Small intestine (tissue), 7 donors: ENCODE measurements around the gene ASPRV1. TPM values are rescaled to one million over a fixed set of nuclear protein-coding genes. Genes with fewer than 3 reads are reported as not detected.
A peak's percentile ranks its signal among the peaks of the same experiment; 100 is the strongest.

ENCODE experiments used
- DNase-seq, 2 donors: peaks; one replicate each; pipeline versions ENCODE4 v3.0.0 to v3.0.0-alpha.2; 2013
- FAIRE-seq: peaks from 2 replicates; lab custom pipeline; 2012; peaks lifted over from hg19 to GRCh38; lab: Jason Lieb, UNC
- H3K27ac ChIP-seq, 3 donors: one replicate each; pipeline ENCODE4 v1.5.1; 2013; ENCODE audit warnings: low read length in 2 of 3, mild to moderate bottlenecking in 2 of 3, control low read depth in 1 of 3, inconsistent platforms in 1 of 3, low read depth in 1 of 3, moderate library complexity in 1 of 3
- H3K27me3 ChIP-seq, 3 donors: one replicate each; pipeline ENCODE4 v1.6.1; 2013; ENCODE audit warnings: low read length in 3 of 3, inconsistent platforms in 1 of 3; ENCODE audit not compliant: control insufficient read depth in 3 of 3, insufficient read depth in 3 of 3
- H3K36me3 ChIP-seq, 3 donors: one replicate each; pipeline ENCODE4 v1.6.1; 2013; ENCODE audit warnings: low read length in 3 of 3, inconsistent platforms in 1 of 3, low read depth in 1 of 3, mild to moderate bottlenecking in 1 of 3, moderate library complexity in 1 of 3; ENCODE audit not compliant: control insufficient read depth in 3 of 3, insufficient read depth in 2 of 3
- H3K4me1 ChIP-seq, 3 donors: one replicate each; pipeline ENCODE4 v1.6.1; 2013; ENCODE audit warnings: low read length in 2 of 3, inconsistent platforms in 1 of 3, low read depth in 1 of 3, mild to moderate bottlenecking in 1 of 3, moderate library complexity in 1 of 3; ENCODE audit not compliant: control insufficient read depth in 3 of 3, insufficient read depth in 2 of 3
- H3K4me3 ChIP-seq, 3 donors: one replicate each; pipeline ENCODE4 v1.5.1; 2013; ENCODE audit warnings: low read length in 3 of 3, control low read depth in 1 of 3, inconsistent platforms in 1 of 3, low read depth in 1 of 3, mild to moderate bottlenecking in 1 of 3, moderate library complexity in 1 of 3
- H3K9me3 ChIP-seq, 2 donors: one replicate each; pipeline ENCODE4 v1.6.1; 2013; ENCODE audit warnings: low read depth in 1 of 2, low read length in 1 of 2; ENCODE audit not compliant: control insufficient read depth in 2 of 2, insufficient read depth in 1 of 2
- WGBS, 3 donors: extraction: QIAGEN DNeasy Blood & Tissue Kit; methylation state at CpG; one replicate each; pipeline ENCODE4 v1.1.7; 2013; 5-methylcytosine and 5-hydroxymethylcytosine counted together
- polyA plus RNA-seq, 4 donors: library from polyadenylated mRNA; stranded (reverse) in 3 of 4; unstranded in 1 of 4; fragments of 200-250 nt in 3 of 4; fragments of 120-200 nt in 1 of 4; gene quantifications; one replicate each; pipeline versions ENCODE4 v1.2.1 to v1.2.3, GENCODE V29; 2013
- donor health status: healthy with polysubstance abuse.
- donor health status: control.
- donor health status: control.
- donor health status: Bipolar disorder and iron deficiency.
- donor health status: healthy.

ASPRV1 gene
- polyA plus RNA-seq, 4 donors = 1.3 to 3.5 (median 2.3) TPM

- DNase-seq = no peak
- WGBS, 3 donors = 74 to 91% (median 89%) methylated on average over 8 of the region's 8 CpGs
- Histone ChIP-seq H3K27ac (peak overlapping the region in 2 of 3 donors; percentile 82 to 93), H3K27me3 (no peaks in the 10 kb centered on the region), H3K4me3 (no peak overlapping the region), H3K9me3 (no peaks in the 10 kb centered on the region), H3K4me1 (peaks cover 4 to 36% (median 7%) of the 10 kb centered on the region in 3 donors), H3K36me3 (peaks cover 0 to 5% (median 0%) of the 10 kb centered on the region in 3 donors)
- no peak for FAIRE-seq
Observed at GRCh38 chr2:69962986-69963730, 1.7 kb upstream of the ASPRV1 start.

DNA sequence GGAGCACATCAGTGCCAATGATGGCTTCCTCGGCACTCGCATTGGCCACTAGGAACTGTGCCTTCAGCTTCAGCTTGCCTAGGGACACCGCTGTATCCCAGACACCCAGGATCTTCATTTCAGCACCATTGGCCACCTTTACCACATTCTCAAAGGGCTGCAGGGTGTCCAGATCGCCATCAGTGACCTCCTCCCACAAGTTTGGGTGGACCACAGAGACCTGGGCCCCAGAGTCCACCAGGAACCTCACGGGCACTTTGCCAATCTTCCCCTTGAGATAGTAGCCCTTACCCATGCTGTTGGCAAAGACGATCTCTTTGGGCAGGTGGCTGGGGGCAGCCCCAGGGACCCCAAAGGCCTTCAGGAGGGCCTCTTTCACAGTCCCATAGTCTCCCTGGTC lies 610 bp downstream of the ASPRV1 start:
- WGBS, 3 donors = 93 to 98% (median 98%) methylated on average over 6 of the region's 6 CpGs
- Histone ChIP-seq H3K4me1 (peaks cover 4 to 36% (median 7%) of the 10 kb centered on the region in 3 donors), H3K9me3 (no peaks in the 10 kb centered on the region), H3K27ac (no peak overlapping the region), H3K36me3 (peaks cover 0 to 5% (median 0%) of the 10 kb centered on the region in 3 donors), H3K27me3 (no peaks in the 10 kb centered on the region), H3K4me3 (no peak overlapping the region)
- DNase-seq (no peak), FAIRE-seq (no peak)

DNA sequence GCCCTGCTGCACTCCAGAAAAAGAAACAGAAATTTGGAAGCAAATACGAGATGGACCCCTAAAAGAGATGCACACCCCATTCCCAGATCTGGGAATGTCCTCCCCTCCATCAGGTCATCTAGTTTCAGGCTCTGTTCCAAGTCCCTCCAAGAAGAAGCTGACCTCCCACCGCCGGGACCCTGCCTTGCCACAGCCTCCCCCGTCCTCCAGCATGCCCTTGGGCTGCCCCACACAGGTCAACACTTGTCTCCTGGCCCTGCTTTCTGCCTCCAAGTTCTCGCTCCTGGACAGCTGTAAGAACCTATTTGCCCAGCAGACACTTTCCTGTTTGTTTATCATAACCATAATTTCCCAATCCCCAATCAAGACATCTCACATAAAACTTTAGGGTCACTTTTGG lies 2.0 kb downstream of the ASPRV1 start:
- no peak overlapping the region for H3K27ac ChIP-seq
- H3K27me3 ChIP-seq = no peaks in the 10 kb centered on the region
- H3K4me1 ChIP-seq = peaks cover 4 to 23% (median 5%) of the 10 kb centered on the region in 3 donors
- no peak for FAIRE-seq
- DNase-seq = no peak
- peaks cover 0 to 5% (median 0%) of the 10 kb centered on the region in 3 donors for H3K36me3 ChIP-seq
- no peaks in the 10 kb centered on the region for H3K9me3 ChIP-seq
- H3K4me3 ChIP-seq = no peak overlapping the region
- WGBS, 3 donors = 86 to 91% (median 88%) methylated on average over 5 of the region's 5 CpGs

DNA sequence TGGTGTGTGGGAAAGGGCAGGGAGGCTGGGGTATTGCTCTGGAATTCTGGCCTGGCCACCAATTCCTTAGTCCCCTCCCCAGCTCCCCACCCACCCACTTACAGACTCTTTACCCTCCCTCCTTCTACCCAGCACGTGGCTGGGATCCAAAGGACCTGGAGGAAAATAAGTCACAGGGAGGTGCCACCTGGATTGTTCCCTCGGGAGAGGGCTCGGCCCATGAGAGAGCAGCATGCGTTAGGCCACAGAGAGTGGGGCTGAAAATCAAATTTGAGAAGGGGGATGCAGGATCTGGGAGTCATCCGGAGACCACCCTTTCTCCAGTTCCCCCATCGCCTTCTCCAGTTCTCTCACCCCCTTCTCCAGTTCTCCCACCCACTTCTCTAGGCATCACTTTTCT lies 3.0 kb downstream of the ASPRV1 start:
- Histone ChIP-seq H3K4me1 (peaks cover 0 to 14% (median 2%) of the 10 kb centered on the region in 3 donors), H3K4me3 (no peak overlapping the region), H3K27me3 (no peaks in the 10 kb centered on the region), H3K9me3 (no peaks in the 10 kb centered on the region), H3K36me3 (peaks cover 0 to 5% (median 0%) of the 10 kb centered on the region in 3 donors), H3K27ac (no peak overlapping the region)
- WGBS, 3 donors = 56 to 71% (median 61%) methylated on average over 6 of the region's 6 CpGs
- DNase-seq (no peak), FAIRE-seq (no peak)

DNA sequence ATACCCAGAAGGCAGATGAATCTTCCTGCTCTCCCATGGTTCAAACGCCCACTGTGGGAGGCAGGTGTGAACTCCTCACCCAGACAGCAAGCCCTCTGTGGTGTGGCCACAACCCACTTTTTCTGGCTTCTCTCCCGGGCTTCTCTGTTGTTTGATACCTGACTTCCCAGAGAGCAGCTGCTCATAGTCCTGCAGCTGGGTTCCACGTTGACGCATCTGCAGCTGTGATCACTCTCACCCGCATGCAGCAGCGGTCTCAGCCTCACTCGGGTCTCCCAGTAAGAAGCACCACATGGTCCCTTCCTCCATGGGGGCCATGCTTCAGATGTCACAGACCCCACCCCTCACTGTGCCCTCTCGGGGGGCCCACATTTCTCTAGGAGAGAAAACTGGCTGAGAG lies 3.5 kb downstream of the ASPRV1 start:
- DNase-seq (no peak), FAIRE-seq (no peak)
- no peaks in the 10 kb centered on the region for H3K27me3 ChIP-seq
- H3K9me3 ChIP-seq = no peaks in the 10 kb centered on the region
- 31 to 44% (median 35%) methylated on average over 8 of the region's 8 CpGs for WGBS, 3 donors
- H3K27ac ChIP-seq = no peak overlapping the region
- no peak overlapping the region for H3K4me3 ChIP-seq
- H3K4me1 ChIP-seq = peaks cover 0 to 9% (median 0%) of the 10 kb centered on the region in 3 donors
- H3K36me3 ChIP-seq = peaks cover 0 to 4% (median 0%) of the 10 kb centered on the region in 3 donors

DNA sequence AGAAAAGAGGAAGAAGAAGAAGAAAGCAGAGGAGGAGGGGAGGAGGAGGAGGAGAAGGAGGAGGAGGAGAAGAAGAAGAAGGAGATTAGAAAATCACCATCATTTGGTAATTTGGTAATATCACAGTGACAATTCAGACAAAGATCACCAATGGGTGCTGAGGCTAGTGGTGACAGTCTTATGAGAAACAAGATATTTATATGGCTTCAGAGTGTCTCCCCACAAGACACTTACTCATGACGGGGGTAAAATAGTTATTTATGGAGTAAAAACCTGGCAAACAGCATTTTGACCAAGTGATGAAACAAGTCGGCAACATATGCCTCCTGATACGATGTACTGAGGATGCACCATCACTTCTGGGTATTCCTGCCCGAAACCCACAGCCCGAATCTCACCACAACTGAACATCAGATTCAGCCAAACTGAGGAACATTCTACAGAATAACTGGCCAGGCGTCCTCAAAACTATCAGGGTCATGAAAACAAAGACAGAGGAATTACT lies 4.9 kb downstream of the ASPRV1 start:
- Histone ChIP-seq H3K27me3 (no peaks in the 10 kb centered on the region), H3K27ac (no peak overlapping the region), H3K9me3 (no peaks in the 10 kb centered on the region), H3K4me1 (no peaks in the 10 kb centered on the region), H3K36me3 (no peaks in the 10 kb centered on the region), H3K4me3 (no peak overlapping the region)
- 91 to 95% (median 92%) methylated on average over 6 of the region's 6 CpGs for WGBS, 3 donors
- no peak for FAIRE-seq
- DNase-seq = no peak

- no peaks in the 10 kb centered on the region for H3K4me1 ChIP-seq
- WGBS, 3 donors = 77 to 88% (median 77%) methylated on average over 11 of the region's 11 CpGs
- DNase-seq = no peak
- H3K4me3 ChIP-seq = no peak overlapping the region
- no peak for FAIRE-seq
- H3K27ac ChIP-seq = no peak overlapping the region
- no peaks in the 10 kb centered on the region for H3K36me3 ChIP-seq
- H3K27me3 ChIP-seq = no peaks in the 10 kb centered on the region
- H3K9me3 ChIP-seq = no peaks in the 10 kb centered on the region
Observed at GRCh38 chr2:69955029-69955428, 6.4 kb downstream of the ASPRV1 start.

DNA sequence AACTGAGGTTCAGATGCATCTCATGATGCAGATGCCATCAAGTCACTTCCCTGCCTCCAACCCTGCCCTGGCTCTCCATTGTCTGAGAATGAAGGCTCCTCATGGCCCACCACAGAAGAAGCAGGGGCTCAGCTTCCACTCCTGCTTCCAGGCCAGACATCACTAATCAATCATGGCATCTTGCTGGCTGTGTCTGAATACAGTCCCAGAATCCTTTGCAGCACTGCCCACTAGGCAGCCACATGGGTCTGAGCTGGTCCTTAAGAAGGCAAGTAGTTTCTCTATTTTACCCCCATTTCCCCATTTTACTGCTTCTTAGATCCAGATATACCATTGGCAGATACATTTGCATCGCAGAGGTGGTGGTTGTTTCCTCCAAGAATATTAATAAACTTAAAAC lies 7.3 kb downstream of the ASPRV1 start:
- no peak for DNase-seq
- WGBS, 3 donors = 94 to 100% (median 94%) methylated on average over 1 of the region's 1 CpG
- Histone ChIP-seq H3K4me3 (no peak overlapping the region), H3K27ac (no peak overlapping the region), H3K9me3 (no peaks in the 10 kb centered on the region), H3K27me3 (peaks cover 0 to 2% (median 0%) of the 10 kb centered on the region in 3 donors), H3K4me1 (no peaks in the 10 kb centered on the region), H3K36me3 (no peaks in the 10 kb centered on the region)
- FAIRE-seq = no peak
